Activated T-helper 1 cell treated with anti-CD3 and anti-CD28 coated beads, Interleukin-2, amount 50 U/mL, for 16 hours (primary cell): ENCODE results near the gene PREX1.
"Not testable (repeated sequence)": the region's sequence is repeated elsewhere in the genome, so short reads cannot be mapped to it uniquely, and the experiment has no call there.

ENCODE experiments used
- DNase-seq, 2 donors: peaks; one replicate each; pipeline ENCODE4 v3.0.0-alpha.2; 2020; ENCODE audit warnings: low read depth in 1 of 2, low spot score in 1 of 2

The PREX1 gene

DNA sequence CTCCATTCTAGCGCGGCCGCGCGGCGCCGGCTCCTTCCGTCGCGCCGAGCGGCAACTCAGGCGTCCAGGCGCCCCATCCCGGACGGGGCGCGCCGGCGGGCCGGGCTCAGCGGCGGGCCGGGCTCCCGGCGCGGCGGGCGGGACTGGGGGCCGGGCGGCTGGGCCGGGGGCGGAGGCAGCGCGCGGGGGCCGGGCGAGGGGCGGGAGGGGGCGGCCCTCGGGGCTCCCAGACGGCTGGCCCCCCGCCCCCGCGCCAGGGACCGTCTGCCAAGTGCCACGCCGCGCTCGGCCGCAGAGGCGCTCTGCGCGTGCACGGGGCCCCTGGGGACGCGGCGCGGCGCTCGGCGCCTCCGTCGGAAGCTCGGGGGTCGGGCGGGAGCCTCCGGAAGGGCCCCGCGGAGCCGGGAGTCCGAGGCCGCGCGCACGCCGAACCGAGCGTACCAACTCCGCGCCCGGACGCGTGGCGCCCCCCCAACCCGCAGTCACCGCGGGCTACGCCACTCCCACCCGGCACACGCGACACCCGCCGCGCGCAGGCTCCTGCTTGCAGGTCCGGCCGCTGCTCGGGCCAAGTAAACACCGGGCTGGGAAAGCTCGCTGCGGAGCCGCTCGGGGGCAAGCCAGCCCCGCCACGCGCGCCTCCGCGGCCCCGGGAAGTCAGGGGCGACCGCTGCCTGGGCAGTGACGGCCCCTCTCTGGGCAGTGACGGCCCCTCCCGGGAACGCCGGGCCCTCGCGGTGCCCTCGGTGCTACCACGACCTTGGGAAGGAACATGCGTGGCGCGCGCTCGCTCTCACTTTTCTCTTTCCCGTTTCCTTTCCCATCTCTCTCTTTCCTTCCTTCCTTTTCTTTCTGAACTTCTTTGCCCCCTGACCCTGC lies at the start of gene PREX1:
PREX1 (minus strand) TSS at position 145 of the 879 bp plus-strand sequence; CDS start at position 6, 139 bp downstream.
- DNase-seq: peak; percentile 66 to 76

DNA sequence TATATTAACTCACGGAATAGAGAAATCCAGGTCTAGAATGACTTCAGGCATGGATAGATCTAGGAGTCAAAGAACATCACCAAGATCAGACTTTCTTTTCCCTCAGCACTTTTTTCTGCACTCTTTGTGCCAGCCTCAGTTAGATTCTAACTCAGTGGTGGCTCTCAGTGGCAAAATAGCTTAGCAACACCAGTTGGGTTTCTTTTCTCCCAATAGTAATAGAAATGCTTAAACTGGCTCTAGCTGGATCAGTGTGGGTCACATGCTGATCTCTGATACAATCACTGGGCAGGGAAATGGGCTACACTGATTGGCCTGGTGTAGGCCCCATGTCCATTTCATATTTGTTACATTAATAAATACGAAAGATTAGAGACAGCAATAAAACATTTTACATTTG lies 49.5 kb upstream of the PREX1 start:
- no peak for DNase-seq

- no peak for DNase-seq
These were observed 48.1 kb upstream of the PREX1 start for GRCh38 chr20:48875914-48876240.

- no peak for DNase-seq
These were observed 47.6 kb upstream of the PREX1 start for GRCh38 chr20:48875233-48875913.

DNA sequence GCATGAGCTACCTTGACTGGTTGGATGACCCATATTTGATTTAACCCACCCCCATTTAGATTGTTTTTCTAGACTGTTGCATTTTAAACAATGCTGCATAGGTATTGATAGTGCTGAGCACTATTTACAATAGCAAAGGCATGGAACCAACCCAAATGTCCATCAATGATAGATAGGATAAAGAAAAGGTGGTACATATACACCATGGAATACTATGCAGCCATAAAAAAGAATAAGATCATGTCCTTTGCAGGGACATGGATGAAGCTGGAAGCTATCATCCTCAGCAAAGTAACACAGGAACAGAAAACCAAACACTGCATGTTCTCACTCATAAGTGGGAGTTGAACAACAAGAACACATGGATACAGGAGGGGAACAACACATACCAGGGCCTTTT lies 41.6 kb upstream of the PREX1 start:
- DNase-seq: not testable (repeated sequence)

DNA sequence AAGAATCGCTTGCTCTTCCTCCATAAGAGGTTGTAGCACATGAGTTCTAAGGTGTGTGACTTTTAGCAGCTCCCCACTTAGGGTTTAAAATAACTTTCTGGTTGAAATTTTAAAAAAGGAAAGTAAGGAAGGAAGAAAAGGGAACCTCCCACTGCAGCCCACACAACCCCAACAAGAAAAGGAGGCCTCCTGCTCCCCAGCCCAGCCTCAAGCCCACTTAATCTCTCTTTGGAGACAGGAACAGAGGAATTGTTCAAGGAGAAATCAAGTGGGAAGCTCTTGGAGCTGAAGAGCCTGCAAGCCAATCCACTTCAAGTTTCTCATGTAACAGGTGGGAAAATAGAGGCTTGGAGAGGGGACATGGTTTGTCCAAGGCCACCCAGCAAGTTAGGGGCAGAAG lies 39.1 kb upstream of the PREX1 start:
- DNase-seq: no peak

- no peak for DNase-seq
These were observed 37.0 kb upstream of the PREX1 start for GRCh38 chr20:48864738-48865318.

- DNase-seq: no peak
These were observed 36.5 kb upstream of the PREX1 start for GRCh38 chr20:48864254-48864653.

- DNase-seq: no peak
These were observed 34.5 kb upstream of the PREX1 start for GRCh38 chr20:48862279-48862678.

- DNase-seq: no peak
These were observed 33.6 kb upstream of the PREX1 start for GRCh38 chr20:48861444-48861843.

- DNase-seq: no peak
These were observed 30.4 kb upstream of the PREX1 start for GRCh38 chr20:48858075-48858790.

GRCh38 chr20:48856130-48856529 lies 28.3 kb upstream of the PREX1 start:
- DNase-seq: no peak

DNA sequence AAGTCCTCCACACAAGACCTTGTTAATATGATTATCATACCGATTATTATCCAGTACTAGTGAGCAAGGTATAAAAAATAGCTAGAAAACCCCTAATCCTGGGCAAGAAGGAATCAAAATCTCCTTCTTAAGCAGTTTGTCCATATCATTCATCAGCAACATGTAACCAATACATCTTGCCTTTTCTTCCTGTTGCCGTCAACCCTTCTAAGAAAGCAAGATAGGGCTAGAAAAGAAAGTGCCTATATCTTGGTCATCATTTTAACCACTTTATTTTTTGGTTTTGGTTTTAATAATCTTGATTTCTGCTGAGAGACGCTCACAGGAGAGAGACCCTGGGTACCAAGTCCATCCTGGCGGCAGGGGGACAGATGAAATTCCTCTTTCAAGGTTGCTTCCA lies 27.2 kb upstream of the PREX1 start:
- no peak for DNase-seq

- no peak for DNase-seq
These were observed 24.8 kb upstream of the PREX1 start for GRCh38 chr20:48852609-48853008.

DNA sequence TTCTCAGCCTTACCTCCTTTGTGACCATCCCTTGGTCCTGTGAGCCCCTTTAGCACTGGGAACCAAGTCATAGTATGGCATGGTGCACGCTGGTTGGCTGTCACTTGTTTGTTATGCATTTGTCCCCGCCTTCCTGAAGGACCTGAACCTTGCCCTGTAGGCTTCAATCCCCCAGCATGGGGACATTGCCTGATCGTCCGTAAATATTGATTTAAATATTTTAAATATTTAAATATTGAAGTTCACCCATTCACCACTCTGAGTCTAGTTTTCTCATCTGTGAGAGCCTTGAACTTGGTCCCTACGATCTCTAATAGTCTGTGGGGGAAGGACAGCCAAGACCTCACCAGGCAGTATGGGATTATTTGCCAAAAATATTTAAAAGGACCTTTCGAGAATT lies 23.8 kb upstream of the PREX1 start:
- DNase-seq: no peak

DNA sequence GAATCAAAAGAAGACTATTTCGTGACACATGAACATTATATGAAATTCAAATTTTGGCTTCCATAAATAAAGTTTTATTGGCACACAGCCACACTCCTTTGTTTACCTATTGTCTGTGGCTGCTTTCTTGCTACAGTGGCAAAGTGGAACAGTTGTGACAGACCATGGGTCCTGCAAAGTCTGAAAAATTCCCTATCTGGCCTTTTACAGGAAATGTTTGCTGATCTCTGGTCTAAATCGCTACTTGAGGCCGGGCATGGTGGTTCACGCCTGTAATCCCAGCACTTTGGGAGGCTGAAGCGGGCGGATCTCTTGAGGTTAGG lies 23.1 kb upstream of the PREX1 start:
- no peak for DNase-seq

GRCh38 chr20:48850257-48850976 lies 22.6 kb upstream of the PREX1 start:
- no peak for DNase-seq

DNA sequence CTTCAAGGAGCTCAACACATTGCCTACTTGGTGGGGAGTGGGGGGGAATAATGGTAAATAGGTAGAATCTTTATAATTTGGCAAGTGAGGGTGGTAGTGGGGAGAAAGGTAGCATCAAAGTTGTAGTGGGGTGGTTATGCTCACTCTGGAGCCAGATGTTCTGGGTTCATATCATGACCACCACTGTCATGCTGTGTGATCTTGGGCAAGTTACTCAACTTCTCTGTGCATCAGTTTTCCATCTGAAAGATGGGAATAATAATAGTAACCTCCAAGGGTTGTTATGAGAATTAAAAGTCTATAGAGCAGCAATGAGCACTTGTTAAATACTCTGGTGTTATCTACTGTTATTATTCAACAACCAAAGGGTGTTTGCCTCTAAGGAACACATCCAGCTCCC lies 22.0 kb upstream of the PREX1 start:
- DNase-seq: no peak

DNA sequence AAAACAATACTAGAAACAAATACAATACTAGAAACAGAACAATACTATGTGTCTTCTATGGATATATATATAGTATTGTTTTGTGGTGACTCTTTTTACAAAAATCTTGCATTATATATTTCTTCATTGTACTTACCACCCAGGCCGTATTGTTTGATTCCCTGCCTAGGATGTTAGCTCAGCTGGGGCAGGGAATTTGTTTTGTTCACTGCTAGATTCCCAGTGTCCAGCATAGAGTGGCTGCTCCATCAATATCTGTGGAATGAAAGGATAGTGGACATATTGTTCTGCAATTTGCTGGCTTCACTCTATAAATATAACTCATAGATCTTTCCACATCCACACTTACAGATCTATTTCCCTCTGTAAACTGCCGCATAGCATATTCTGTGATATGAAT lies 21.5 kb upstream of the PREX1 start:
- DNase-seq: no peak

GRCh38 chr20:48847498-48848205 lies 19.9 kb upstream of the PREX1 start:
- no peak for DNase-seq
